Activated T-cell treated with anti-CD3 and anti-CD28 coated beads, Interleukin-2, amount 50 U/mL, for 24 hours (primary cell): ENCODE measurements around the gene ASIC3.

ENCODE experiments used
- DNase-seq: peaks from one replicate; pipeline ENCODE4 v3.0.0-alpha.2; 2020
- H3K27ac Mint-ChIP-seq: 2 replicates; pipeline ENCODE4 v1.8.0; 2020; ENCODE audit warnings: mild to moderate bottlenecking, mixed read lengths
- H3K27me3 Mint-ChIP-seq: 2 replicates; pipeline ENCODE4 v1.8.0; 2020; ENCODE audit warnings: mixed read lengths
- H3K36me3 Mint-ChIP-seq: 2 replicates; pipeline ENCODE4 v1.8.0; 2020; ENCODE audit warnings: low read depth, mixed read lengths
- H3K4me1 Mint-ChIP-seq: 2 replicates; pipeline ENCODE4 v1.8.0; 2020; ENCODE audit warnings: low read depth, mixed read lengths
- H3K4me3 Mint-ChIP-seq: 2 replicates; pipeline ENCODE4 v1.8.0; 2020; ENCODE audit warnings: mild to moderate bottlenecking, moderate library complexity, mixed read lengths
- H3K9me3 Mint-ChIP-seq: 2 replicates; pipeline ENCODE4 v1.8.0; 2020; ENCODE audit warnings: mixed read lengths

ASIC3 gene

GRCh38 chr7:151062399-151063211 is 14.3 kb downstream of the ASIC3 start:
- no peak overlapping the region for H3K4me3 Mint-ChIP-seq
- no peak overlapping the region for H3K27ac Mint-ChIP-seq
- peaks cover 52% of the 10 kb centered on the region for H3K36me3 Mint-ChIP-seq
- peaks cover 25% of the 10 kb centered on the region for H3K4me1 Mint-ChIP-seq
- DNase-seq: no peak
- no peaks in the 10 kb centered on the region for H3K9me3 Mint-ChIP-seq
- no peaks in the 10 kb centered on the region for H3K27me3 Mint-ChIP-seq

DNA sequence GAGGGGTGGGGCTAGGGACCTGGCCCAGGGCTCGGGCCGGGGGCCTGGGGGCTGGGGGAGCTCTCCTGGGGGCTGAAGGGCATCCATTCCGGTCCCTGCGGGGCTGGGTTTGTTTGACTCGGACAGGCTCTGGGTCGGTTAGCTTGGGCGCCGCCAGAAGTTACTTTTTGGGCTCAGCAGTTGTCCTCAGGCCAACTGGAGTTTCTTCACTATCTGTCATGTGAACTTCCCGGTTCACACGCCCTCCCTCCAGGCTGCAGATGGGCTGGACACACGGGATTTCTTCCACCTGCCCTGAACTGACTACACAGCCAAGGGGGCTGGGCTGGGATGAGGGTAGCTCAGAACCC is 14.9 kb downstream of the ASIC3 start:
- H3K36me3 Mint-ChIP-seq: peaks cover 58% of the 10 kb centered on the region
- no peak for DNase-seq
- H3K4me1 Mint-ChIP-seq: peaks cover 25% of the 10 kb centered on the region
- no peaks in the 10 kb centered on the region for H3K9me3 Mint-ChIP-seq
- no peak overlapping the region for H3K4me3 Mint-ChIP-seq
- no peaks in the 10 kb centered on the region for H3K27me3 Mint-ChIP-seq
- no peak overlapping the region for H3K27ac Mint-ChIP-seq

- Mint-ChIP-seq H3K27ac (no peak overlapping the region), H3K9me3 (no peaks in the 10 kb centered on the region), H3K4me1 (peaks cover 14% of the 10 kb centered on the region), H3K27me3 (no peaks in the 10 kb centered on the region), H3K36me3 (peaks cover 65% of the 10 kb centered on the region), H3K4me3 (no peak overlapping the region)
- no peak for DNase-seq
Measured at GRCh38 chr7:151064454-151064853, 16.1 kb downstream of the ASIC3 start.

- Mint-ChIP-seq H3K27me3 (no peaks in the 10 kb centered on the region), H3K9me3 (no peaks in the 10 kb centered on the region), H3K36me3 (peaks cover 69% of the 10 kb centered on the region), H3K4me1 (peaks cover 14% of the 10 kb centered on the region), H3K27ac (no peak overlapping the region), H3K4me3 (no peak overlapping the region)
- no peak for DNase-seq
Measured at GRCh38 chr7:151064993-151065392, 16.7 kb downstream of the ASIC3 start.

GRCh38 chr7:151065516-151065915 is 17.2 kb downstream of the ASIC3 start:
- H3K27ac Mint-ChIP-seq: no peak overlapping the region
- H3K27me3 Mint-ChIP-seq: no peaks in the 10 kb centered on the region
- peaks cover 69% of the 10 kb centered on the region for H3K36me3 Mint-ChIP-seq
- H3K4me1 Mint-ChIP-seq: peaks cover 13% of the 10 kb centered on the region
- no peak overlapping the region for H3K4me3 Mint-ChIP-seq
- H3K9me3 Mint-ChIP-seq: no peaks in the 10 kb centered on the region
- DNase-seq: no peak

GRCh38 chr7:151066273-151066974 is 18.1 kb downstream of the ASIC3 start:
- H3K4me3 Mint-ChIP-seq: no peak overlapping the region
- DNase-seq: no peak
- H3K27ac Mint-ChIP-seq: no peak overlapping the region
- no peaks in the 10 kb centered on the region for H3K27me3 Mint-ChIP-seq
- peaks cover 5% of the 10 kb centered on the region for H3K4me1 Mint-ChIP-seq
- H3K9me3 Mint-ChIP-seq: no peaks in the 10 kb centered on the region
- H3K36me3 Mint-ChIP-seq: peaks cover 78% of the 10 kb centered on the region

DNA sequence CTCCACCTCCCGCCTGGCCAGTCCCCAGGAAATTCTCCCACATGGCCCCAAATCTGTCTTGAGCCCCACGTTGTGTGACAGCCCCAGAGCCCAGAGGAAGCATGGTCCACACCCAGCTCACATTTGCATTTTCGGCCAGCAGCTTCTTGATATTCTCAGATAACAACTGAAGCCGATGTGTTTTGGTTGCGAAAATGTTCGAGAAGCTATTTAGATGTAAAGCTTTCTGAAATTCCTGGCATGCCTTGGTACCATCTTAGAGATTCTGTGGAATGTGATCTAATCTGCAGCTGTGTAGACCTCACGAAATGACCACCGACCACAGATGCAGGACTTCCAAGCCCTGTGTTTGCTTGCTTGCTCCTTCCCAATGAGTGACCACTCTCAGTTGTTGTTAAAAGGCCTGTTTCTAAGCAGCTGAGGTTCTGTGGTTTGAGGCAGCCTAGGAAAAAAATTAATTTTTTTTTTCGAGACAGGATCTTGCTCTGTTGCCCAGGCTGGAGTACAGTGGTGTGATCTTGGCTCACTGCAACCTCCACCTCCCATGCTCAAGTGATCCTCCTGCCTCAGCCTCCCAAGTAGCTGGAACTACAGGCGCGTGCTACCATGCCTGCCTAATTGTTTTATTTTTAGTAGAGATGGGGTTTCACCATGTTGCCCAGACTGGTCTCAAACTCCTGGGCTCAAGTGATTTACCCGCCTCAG is 19.9 kb downstream of the ASIC3 start:
- H3K9me3 Mint-ChIP-seq: no peaks in the 10 kb centered on the region
- no peaks in the 10 kb centered on the region for H3K27me3 Mint-ChIP-seq
- no peaks in the 10 kb centered on the region for H3K4me1 Mint-ChIP-seq
- H3K4me3 Mint-ChIP-seq: no peak overlapping the region
- peaks cover 81% of the 10 kb centered on the region for H3K36me3 Mint-ChIP-seq
- no peak overlapping the region for H3K27ac Mint-ChIP-seq
- DNase-seq: no peak

DNA sequence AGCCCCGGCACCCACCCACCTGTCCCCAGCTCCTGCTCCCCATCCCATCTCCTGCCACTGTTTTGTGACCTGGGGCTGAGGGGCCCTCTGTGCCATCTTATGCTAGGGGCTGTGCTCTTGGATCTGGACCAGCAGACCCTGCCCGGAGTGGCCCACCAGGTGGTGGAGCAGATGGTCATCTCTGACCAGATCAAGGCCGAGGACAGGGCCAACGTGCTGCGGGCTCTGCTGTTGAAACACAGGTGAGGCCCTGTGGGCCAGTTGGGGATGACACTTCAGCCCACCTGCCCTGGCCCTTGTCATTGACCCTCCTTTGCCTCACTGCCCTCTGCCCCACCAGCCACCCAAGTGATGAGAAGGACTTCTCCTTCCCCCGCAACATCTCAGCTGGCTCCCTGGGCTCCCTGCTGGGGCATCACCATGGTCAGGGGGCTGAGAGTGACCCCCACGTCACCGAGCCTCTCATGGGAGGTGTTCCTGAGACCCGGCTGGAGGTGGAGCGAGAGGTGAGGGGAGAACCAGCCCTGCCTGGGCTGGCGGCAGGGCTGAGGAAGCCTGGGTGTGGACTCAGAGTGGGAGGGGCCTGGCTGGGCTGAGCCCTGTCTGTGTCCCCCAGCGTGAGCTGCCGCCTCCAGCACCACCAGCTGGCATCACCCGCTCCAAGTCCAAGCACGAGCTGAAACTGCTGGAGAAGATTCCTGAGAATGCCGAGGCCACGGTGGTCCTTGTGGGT is 21.7 kb downstream of the ASIC3 start:
- Mint-ChIP-seq H3K27me3 (no peaks in the 10 kb centered on the region), H3K9me3 (no peaks in the 10 kb centered on the region), H3K27ac (no peak overlapping the region), H3K4me1 (no peaks in the 10 kb centered on the region), H3K4me3 (no peak overlapping the region), H3K36me3 (peaks cover 79% of the 10 kb centered on the region)
- DNase-seq: no peak

DNA sequence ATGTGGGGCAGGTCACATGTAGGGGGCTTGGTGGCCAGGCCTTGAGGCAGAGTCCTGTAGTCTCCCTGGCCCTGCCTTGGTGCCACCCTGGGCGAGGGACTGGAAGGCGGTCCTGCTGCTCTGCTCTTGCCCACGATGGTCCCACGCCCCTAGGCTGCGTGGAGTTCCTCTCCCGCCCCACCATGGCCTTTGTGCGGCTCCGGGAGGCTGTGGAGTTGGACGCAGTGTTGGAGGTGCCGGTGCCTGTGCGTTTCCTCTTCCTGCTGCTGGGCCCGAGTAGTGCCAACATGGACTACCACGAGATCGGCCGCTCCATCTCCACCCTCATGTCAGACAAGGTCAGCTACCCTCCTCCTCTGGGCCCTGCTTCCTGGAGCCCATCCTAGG is 22.2 kb downstream of the ASIC3 start:
- Mint-ChIP-seq H3K9me3 (no peaks in the 10 kb centered on the region), H3K27ac (no peak overlapping the region), H3K4me1 (no peaks in the 10 kb centered on the region), H3K4me3 (no peak overlapping the region), H3K27me3 (no peaks in the 10 kb centered on the region), H3K36me3 (peaks cover 78% of the 10 kb centered on the region)
- no peak for DNase-seq

- H3K36me3 Mint-ChIP-seq: peaks cover 81% of the 10 kb centered on the region
- H3K27ac Mint-ChIP-seq: no peak overlapping the region
- H3K9me3 Mint-ChIP-seq: no peaks in the 10 kb centered on the region
- H3K4me3 Mint-ChIP-seq: no peak overlapping the region
- DNase-seq: no peak
- H3K27me3 Mint-ChIP-seq: no peaks in the 10 kb centered on the region
- H3K4me1 Mint-ChIP-seq: no peaks in the 10 kb centered on the region
Measured at GRCh38 chr7:151071032-151071866, 22.9 kb downstream of the ASIC3 start.

- H3K36me3 Mint-ChIP-seq: peaks cover 82% of the 10 kb centered on the region
- DNase-seq: no peak
- H3K9me3 Mint-ChIP-seq: no peaks in the 10 kb centered on the region
- H3K27me3 Mint-ChIP-seq: no peaks in the 10 kb centered on the region
- H3K27ac Mint-ChIP-seq: peak overlapping the region; percentile 47
- H3K4me3 Mint-ChIP-seq: no peak overlapping the region
- H3K4me1 Mint-ChIP-seq: peaks cover 10% of the 10 kb centered on the region
Measured at GRCh38 chr7:151073990-151074389, 25.7 kb downstream of the ASIC3 start.

- H3K4me3 Mint-ChIP-seq: no peak overlapping the region
- H3K9me3 Mint-ChIP-seq: no peaks in the 10 kb centered on the region
- DNase-seq: no peak
- H3K27ac Mint-ChIP-seq: no peak overlapping the region
- H3K27me3 Mint-ChIP-seq: no peaks in the 10 kb centered on the region
- peaks cover 81% of the 10 kb centered on the region for H3K36me3 Mint-ChIP-seq
- H3K4me1 Mint-ChIP-seq: peaks cover 19% of the 10 kb centered on the region
Measured at GRCh38 chr7:151074817-151075661, 26.7 kb downstream of the ASIC3 start.

- no peaks in the 10 kb centered on the region for H3K27me3 Mint-ChIP-seq
- H3K36me3 Mint-ChIP-seq: peaks cover 76% of the 10 kb centered on the region
- H3K27ac Mint-ChIP-seq: no peak overlapping the region
- H3K9me3 Mint-ChIP-seq: no peaks in the 10 kb centered on the region
- H3K4me1 Mint-ChIP-seq: peaks cover 19% of the 10 kb centered on the region
- no peak for DNase-seq
- no peak overlapping the region for H3K4me3 Mint-ChIP-seq
Measured at GRCh38 chr7:151075662-151075971, 27.3 kb downstream of the ASIC3 start.
